HG03565 (cell line): ENCODE measurements around the gene XCL2.
"Not testable (repeated sequence)": the region's sequence is repeated elsewhere in the genome, so short reads cannot be mapped to it uniquely, and the experiment has no call there.

ENCODE experiments used
- ATAC-seq: cut with Tn5 transposase; IDR thresholded peaks from one replicate; pipeline ENCODE4 v1.9.1; 2021; ENCODE audit warnings: mild to moderate bottlenecking, moderate library complexity; ENCODE audit not compliant: unreplicated experiment

The XCL2 gene

GRCh38 chr1:168543840-168544498 is at the start of gene XCL2:
XCL2 (minus strand) TSS chr1:168543997; CDS start chr1:168543964, 33 bp downstream.
- not testable (repeated sequence) for ATAC-seq

GRCh38 chr1:168591641-168592250 is 47.9 kb upstream of the XCL2 start:
- ATAC-seq: no peak

- no peak for ATAC-seq
Observed at GRCh38 chr1:168591066-168591465, 47.3 kb upstream of the XCL2 start.

GRCh38 chr1:168589167-168589566 is 45.4 kb upstream of the XCL2 start:
- ATAC-seq: no peak

GRCh38 chr1:168585937-168586336 is 42.1 kb upstream of the XCL2 start:
- no peak for ATAC-seq

GRCh38 chr1:168585191-168585590 is 41.4 kb upstream of the XCL2 start:
- no peak for ATAC-seq

GRCh38 chr1:168583571-168583970 is 39.8 kb upstream of the XCL2 start:
- no peak for ATAC-seq

GRCh38 chr1:168582688-168583336 is 39.0 kb upstream of the XCL2 start:
- ATAC-seq: no peak

- no peak for ATAC-seq
Observed at GRCh38 chr1:168581817-168582572, 38.2 kb upstream of the XCL2 start.

GRCh38 chr1:168580991-168581390 is 37.2 kb upstream of the XCL2 start:
- ATAC-seq: not testable (repeated sequence)

GRCh38 chr1:168580290-168580689 is 36.5 kb upstream of the XCL2 start:
- ATAC-seq: not testable (repeated sequence)

- ATAC-seq: not testable (repeated sequence)
Observed at GRCh38 chr1:168578531-168579185, 34.9 kb upstream of the XCL2 start.

GRCh38 chr1:168576245-168576688 is 32.5 kb upstream of the XCL2 start, which contains the start of gene XCL1:
XCL1 (plus strand) TSS chr1:168576605; CDS start chr1:168576638, 33 bp downstream.
- not testable (repeated sequence) for ATAC-seq

GRCh38 chr1:168574234-168574633 is 30.4 kb upstream of the XCL2 start:
- ATAC-seq: not testable (repeated sequence)

GRCh38 chr1:168572633-168573032 is 28.8 kb upstream of the XCL2 start:
- no peak for ATAC-seq

GRCh38 chr1:168570652-168571051 is 26.9 kb upstream of the XCL2 start:
- no peak for ATAC-seq

- no peak for ATAC-seq
Observed at GRCh38 chr1:168568346-168568745, 24.5 kb upstream of the XCL2 start.

GRCh38 chr1:168567568-168567967 is 23.8 kb upstream of the XCL2 start:
- ATAC-seq: no peak

GRCh38 chr1:168567007-168567406 is 23.2 kb upstream of the XCL2 start:
- no peak for ATAC-seq

GRCh38 chr1:168565825-168566224 is 22.0 kb upstream of the XCL2 start:
- ATAC-seq: no peak

GRCh38 chr1:168561989-168562388 is 18.2 kb upstream of the XCL2 start:
- no peak for ATAC-seq
